OCI-LY3 (cell line): ENCODE results near the gene TERB2.
"Not testable (repeated sequence)": the region's sequence is repeated elsewhere in the genome, so short reads cannot be mapped to it uniquely, and the experiment has no call there.

Source experiments
- H2AFZ ChIP-seq: fragments of 200-600, 300-600 bp; shearing (Covaris generic); 2 replicates; pipeline ENCODE4 v1.6.0; 2014; ENCODE audit warnings: antibody characterized with exemption, low read depth, low read length
- H3K27ac ChIP-seq: fragments of 200-600, 300-600 bp; sonication (generic); 2 replicates; pipeline ENCODE4 v1.5.1; 2014; ENCODE audit warnings: mild to moderate bottlenecking, low read length, moderate library complexity, mixed read lengths
- H3K27me3 ChIP-seq: fragments of 200-600, 300-600 bp; sonication (generic); 2 replicates; pipeline ENCODE4 v1.6.1; 2014; ENCODE audit warnings: low read depth, low read length, mixed read lengths
- H3K36me3 ChIP-seq: fragments of 200-600, 300-600 bp; sonication (generic); replicated peaks from 2 replicates; pipeline ENCODE3; 2014; ENCODE audit warnings: low read depth, low read length, mixed read lengths
- H3K4me1 ChIP-seq: fragments of 300-600, 200-600 bp; sonication (generic); 2 replicates; pipeline ENCODE4 v1.6.1; 2014; ENCODE audit warnings: low read length, mixed read lengths
- H3K4me2 ChIP-seq: fragments of 200-600, 300-600 bp; sonication (generic); 2 replicates; pipeline ENCODE4 v1.6.1; 2014; ENCODE audit warnings: low read length, mixed read lengths
- H3K4me3 ChIP-seq: fragments of 300-600, 200-600 bp; sonication (generic); 2 replicates; pipeline ENCODE4 v1.5.1; 2014; ENCODE audit warnings: antibody characterized with exemption, mild to moderate bottlenecking, low read length, moderate library complexity
- H3K79me2 ChIP-seq: fragments of 300-600, 200-600 bp; shearing (Covaris generic); 2 replicates; pipeline ENCODE4 v1.6.1; 2014; ENCODE audit warnings: mild to moderate bottlenecking, low read length, mixed read lengths
- H3K9ac ChIP-seq: fragments of 300-600, 200-600 bp; shearing (Covaris generic); 2 replicates; pipeline ENCODE4 v1.6.0; 2014; ENCODE audit warnings: mild to moderate bottlenecking, low read length, moderate library complexity
- H3K9me3 ChIP-seq: fragments of 200-600, 300-600 bp; shearing (Covaris generic); 2 replicates; pipeline ENCODE4 v1.6.1; 2014; ENCODE audit warnings: low read length, mixed read lengths; ENCODE audit not compliant: insufficient read depth
- H4K20me1 ChIP-seq: fragments of 200-600, 300-600 bp; sonication (generic); 2 replicates; pipeline ENCODE4 v1.6.1; 2016; ENCODE audit warnings: low read length, mixed read lengths; ENCODE audit not compliant: insufficient read depth
- CTCF ChIP-seq: fragments of 200-600, 300-600 bp; sonication (generic); IDR thresholded peaks from 2 replicates; pipeline ENCODE4 v1.5.1; 2014; ENCODE audit warnings: antibody characterized with exemption, low read length, low read depth
- EZH2phosphoT487 ChIP-seq: fragments of 200-600 bp; shearing (Covaris generic); IDR thresholded peaks from 2 replicates; pipeline ENCODE4 v1.6.1; 2018; ENCODE audit warnings: antibody characterized with exemption, mixed run types, low read depth

TERB2 gene

GRCh38 chr15:44956388-44956787, at the start of gene TERB2:
Gene TERB2 (plus strand): TSS chr15:44956687. CDS start chr15:44956719, 32 bp downstream.
- Histone ChIP-seq H3K4me3 (no peak within 1 kb of the TSS), H3K9me3 (no peaks in the 10 kb centered on the region), H3K79me2 (no peaks in the 10 kb centered on the region), H3K9ac (no peak within 1 kb of the TSS), H3K36me3 (no peaks in the 10 kb centered on the region), H3K4me1 (peaks cover 4% of the 10 kb centered on the region), H3K27ac (no peak within 1 kb of the TSS), H2AFZ (no peak within 1 kb of the TSS), H4K20me1 (no peaks in the 10 kb centered on the region), H3K4me2 (no peak within 1 kb of the TSS), H3K27me3 (no peaks in the 10 kb centered on the region)
- no peak for TF ChIP-seq EZH2phosphoT487
- no peak for TF ChIP-seq CTCF

- no peaks in the 10 kb centered on the region for H3K27me3 ChIP-seq
- no peak overlapping the region for H3K4me3 ChIP-seq
- H3K79me2 ChIP-seq: no peaks in the 10 kb centered on the region
- no peaks in the 10 kb centered on the region for H3K9me3 ChIP-seq
- no peak overlapping the region for H2AFZ ChIP-seq
- no peak overlapping the region for H3K4me2 ChIP-seq
- no peaks in the 10 kb centered on the region for H4K20me1 ChIP-seq
- TF ChIP-seq CTCF (no peak), EZH2phosphoT487 (no peak)
- H3K9ac ChIP-seq: no peak overlapping the region
- peaks cover 10% of the 10 kb centered on the region; the same call in 1 of the 2 replicates for H3K4me1 ChIP-seq
- H3K36me3 ChIP-seq: no peaks in the 10 kb centered on the region
- no peak overlapping the region for H3K27ac ChIP-seq
These were observed 47.1 kb upstream of the TERB2 start for GRCh38 chr15:44909423-44909822.

- Histone ChIP-seq H3K4me1 (peaks cover 7% of the 10 kb centered on the region; the same call in 1 of the 2 replicates), H3K27me3 (no peaks in the 10 kb centered on the region), H3K4me2 (no peak overlapping the region), H3K36me3 (no peaks in the 10 kb centered on the region), H3K79me2 (no peaks in the 10 kb centered on the region), H3K27ac (no peak overlapping the region), H2AFZ (no peak overlapping the region), H4K20me1 (no peaks in the 10 kb centered on the region), H3K9me3 (no peaks in the 10 kb centered on the region), H3K9ac (no peak overlapping the region), H3K4me3 (no peak overlapping the region)
- no peak for TF ChIP-seq CTCF
- no peak for TF ChIP-seq EZH2phosphoT487
These were observed 45.4 kb upstream of the TERB2 start for GRCh38 chr15:44910981-44911625.

DNA sequence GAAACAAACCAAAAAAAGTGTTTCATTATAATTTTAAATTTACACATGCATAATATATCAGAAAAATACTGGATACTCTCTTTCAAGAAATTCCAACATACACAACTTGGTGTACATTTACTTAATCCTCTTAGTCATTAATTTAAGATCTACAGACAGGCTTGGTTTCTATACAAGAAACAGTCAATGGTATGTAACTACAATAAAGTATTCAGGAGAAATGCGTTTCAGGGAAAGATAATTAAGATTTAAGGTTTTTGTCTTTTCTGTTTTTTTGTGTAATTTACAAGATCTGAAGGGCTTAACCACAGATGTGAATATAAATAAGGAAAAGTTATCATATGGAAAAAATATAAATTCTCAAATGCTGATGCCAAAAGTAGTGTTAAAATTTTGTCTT, 44.3 kb upstream of the TERB2 start:
- H3K9ac ChIP-seq, H3K36me3 ChIP-seq, H4K20me1 ChIP-seq, H3K4me2 ChIP-seq, H3K4me3 ChIP-seq, H3K9me3 ChIP-seq, H2AFZ ChIP-seq, H3K4me1 ChIP-seq, H3K27me3 ChIP-seq, H3K79me2 ChIP-seq, H3K27ac ChIP-seq: not testable (repeated sequence)

DNA sequence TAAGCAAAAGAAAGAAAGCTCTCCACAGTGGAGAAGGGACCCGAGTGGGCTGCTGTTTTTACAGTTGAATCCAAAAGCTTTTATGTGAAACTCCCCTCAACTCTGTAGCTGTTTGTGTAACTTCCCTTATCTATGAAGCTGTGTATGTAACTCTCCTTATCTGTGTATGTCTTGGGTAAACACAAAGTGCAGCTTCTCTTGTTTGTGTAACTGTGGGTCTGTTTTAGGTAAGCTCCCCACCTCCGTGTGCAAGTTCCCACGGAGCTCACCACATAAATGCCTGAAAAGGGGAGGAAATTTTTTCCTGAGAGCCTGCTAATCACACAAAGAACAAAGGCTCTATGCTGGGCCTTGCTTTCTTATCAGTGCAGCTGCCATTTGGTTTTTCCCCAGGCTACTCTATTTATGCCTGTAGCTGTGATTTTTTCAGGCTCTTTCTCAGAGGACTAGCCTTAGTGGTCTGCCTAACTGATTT, 43.5 kb upstream of the TERB2 start:
- not testable (repeated sequence) for H3K9me3 ChIP-seq, H3K4me2 ChIP-seq, H3K9ac ChIP-seq, H3K79me2 ChIP-seq, H4K20me1 ChIP-seq, H3K4me3 ChIP-seq, H3K27me3 ChIP-seq, H3K36me3 ChIP-seq, H3K27ac ChIP-seq, H2AFZ ChIP-seq, H3K4me1 ChIP-seq
